GM19452 (cell line): ENCODE data around the gene MTERF4.
A peak's percentile ranks its signal among the peaks of the same experiment; 100 is the strongest.

Source experiments
- ATAC-seq: cut with Tn5 transposase; IDR thresholded peaks from one replicate; pipeline ENCODE4 v1.9.1; 2021; ENCODE audit not compliant: unreplicated experiment

Gene MTERF4

GRCh38 chr2:241091201-241091600 is 10.9 kb downstream of the MTERF4 start:
- ATAC-seq: no peak

DNA sequence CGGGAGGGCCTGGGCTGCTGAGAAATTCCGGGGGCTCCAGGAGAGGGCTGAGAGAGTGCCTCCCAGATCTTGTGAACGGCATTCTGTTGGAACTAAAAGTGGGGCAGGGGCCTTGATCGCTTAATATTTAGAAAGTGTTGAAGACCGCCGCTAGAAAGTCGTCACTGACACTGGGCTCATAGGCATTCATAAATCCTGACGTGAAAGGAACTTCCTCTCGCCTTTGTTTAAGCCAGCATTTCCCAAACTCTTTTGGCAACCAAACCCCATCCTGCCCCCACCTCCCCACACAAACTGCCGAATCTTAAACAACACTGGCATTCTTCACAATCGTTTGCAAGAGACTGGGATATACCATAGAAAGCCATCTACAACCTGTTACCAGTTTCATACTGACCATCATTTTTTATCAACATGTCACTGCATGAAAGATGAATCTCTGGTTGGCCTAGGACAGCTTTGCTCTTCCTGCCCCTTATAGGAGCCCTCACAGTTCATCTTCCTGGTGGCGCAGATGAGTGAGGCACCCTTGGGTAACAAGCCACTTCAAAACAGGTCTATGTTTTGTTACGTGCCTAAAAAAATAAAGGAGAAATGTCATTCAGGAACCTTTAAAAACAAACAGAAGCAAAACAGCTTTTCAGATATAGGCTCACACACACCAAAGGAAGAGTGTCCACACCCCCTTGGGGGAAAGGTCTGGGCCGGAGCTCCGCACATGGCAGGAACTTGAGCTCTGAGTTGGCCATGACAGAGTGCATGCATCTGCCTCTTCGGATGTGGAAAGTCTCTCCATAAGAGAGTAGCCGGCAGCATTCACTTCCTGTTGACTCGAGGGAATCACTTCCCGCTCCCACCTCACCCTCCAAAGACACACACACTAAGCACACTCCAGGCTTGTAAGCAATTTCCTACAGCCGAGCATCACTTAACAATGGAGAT is 13.0 kb downstream of the MTERF4 start:
- ATAC-seq: no peak

GRCh38 chr2:241088376-241088775 is 13.7 kb downstream of the MTERF4 start:
- peak; percentile 31 for ATAC-seq

DNA sequence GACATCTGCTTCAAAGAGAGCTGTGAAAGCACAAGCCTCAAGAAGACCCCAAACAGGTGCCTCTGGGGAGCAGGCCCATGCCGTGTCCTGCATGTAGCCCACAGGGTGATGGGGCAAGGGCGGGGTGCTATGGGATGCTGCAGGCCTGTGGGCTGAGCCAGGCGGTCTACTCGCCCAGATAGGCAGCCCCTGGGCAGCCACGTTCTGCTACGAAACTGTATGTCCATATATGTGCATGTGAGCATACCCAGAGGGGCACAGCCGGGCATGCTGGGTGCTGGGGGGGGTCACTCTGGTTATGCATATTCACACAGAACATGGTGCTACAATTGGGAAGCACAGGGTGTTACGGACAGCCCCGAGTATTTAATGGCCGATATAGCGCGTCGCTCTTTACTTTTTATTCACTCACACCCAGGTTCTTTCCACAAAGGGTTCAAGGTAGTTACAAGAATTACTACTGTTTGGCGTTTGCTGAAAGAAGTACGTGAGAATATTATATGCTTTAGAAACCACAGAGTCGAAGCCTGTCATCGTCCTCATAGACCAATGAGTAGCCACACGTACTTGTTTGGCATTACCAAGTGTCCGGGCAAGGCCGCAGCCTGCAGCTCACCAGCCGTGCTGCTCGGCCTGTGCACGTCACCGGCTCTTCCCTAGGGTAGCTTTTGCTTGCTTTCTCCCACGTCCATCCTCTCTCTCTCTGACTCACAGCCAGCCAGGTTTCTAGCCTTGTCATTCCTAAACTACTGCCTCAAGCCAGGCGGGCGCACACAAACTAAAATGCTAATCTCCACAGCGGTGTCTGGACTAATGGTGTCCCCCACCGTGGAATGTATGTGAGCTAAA is 14.4 kb downstream of the MTERF4 start:
- ATAC-seq: peak; percentile 54

DNA sequence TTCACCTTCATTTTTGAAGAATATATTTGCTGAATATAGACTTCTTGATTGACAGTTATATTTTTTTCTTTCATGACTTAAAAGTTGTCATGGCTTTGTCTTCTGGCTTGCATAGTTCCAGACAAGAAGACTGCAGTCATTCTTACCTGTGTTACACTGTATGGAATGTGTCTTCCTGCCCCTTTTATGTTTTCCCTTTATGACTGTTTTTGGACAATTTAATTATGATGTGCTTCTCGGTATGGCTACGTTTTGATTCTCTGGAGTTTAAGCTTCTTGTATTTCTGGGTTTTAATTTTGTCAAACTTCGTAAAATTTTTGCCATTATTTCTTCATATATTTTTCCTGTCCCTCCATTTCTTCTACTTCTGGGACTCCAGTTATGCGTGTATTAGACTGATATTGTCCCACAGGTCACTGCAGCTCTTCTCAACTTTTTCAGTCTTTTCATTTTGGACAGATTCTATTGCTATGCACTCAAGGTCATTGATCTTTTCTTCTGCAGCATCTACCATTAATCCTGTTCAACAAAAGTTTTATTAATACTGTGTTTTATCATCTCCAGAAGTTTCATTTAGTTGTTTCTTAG is 17.1 kb downstream of the MTERF4 start:
- no peak for ATAC-seq

GRCh38 chr2:241083091-241083415 is 19.0 kb downstream of the MTERF4 start:
- no peak for ATAC-seq

DNA sequence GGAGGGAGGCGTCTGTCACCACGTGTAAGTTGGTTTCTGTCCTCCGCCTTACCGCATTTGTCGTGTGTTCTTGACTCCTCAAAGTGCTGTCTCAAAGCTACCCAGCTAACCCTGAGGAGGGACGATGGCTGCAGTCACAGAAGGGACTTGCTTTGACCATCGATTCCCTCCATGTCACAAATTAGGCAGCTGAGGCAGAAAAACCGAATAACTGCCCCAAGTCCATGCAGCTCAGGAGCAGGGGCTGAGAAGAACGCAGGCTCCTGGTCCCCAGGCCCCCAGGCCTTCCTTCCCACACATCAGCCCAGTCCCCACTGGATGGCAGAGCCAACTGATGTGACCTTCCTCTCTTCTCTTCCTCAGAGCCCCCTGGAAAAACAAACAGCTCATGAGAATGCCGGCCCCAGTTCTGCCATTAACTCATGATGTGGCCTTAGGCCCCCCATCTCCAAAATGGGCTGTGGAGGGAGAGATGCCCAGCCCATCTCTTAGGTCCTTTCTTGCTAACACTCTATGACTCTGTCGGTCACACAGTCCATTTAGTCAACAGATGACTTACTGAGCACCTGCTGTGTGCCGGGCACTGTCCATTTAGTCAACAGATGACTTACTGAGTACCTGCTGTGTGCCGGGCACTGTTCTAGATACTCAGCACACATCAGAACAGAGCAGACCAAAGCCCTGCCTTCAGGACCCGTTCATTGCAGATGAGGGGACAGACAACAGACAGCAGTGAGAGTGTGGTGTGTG is 19.6 kb downstream of the MTERF4 start:
- ATAC-seq: no peak

- ATAC-seq: no peak
These were observed 20.3 kb downstream of the MTERF4 start for GRCh38 chr2:241081643-241082340.

DNA sequence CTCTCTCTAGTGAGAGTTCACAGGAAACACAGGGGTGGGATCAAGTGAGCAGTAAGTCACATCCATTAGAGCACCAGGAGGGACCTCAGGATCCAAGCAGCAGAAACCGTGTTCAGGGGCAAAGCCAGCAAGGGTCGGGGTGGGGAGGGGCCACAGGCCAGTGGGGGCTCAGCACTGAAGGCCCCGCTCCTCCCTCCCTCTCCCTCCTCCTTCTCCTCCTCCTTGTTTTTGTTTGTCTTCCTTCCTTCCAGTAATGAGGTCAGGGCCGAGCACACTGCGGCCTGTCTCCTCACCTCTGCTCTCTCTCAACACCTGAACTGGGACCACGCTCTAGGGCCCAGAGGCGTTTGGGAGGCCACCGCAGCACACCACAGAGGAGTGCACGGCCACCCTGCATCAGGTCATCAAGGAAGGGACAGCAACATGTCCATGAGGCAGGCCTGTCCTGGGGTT is 20.9 kb downstream of the MTERF4 start:
- no peak for ATAC-seq

DNA sequence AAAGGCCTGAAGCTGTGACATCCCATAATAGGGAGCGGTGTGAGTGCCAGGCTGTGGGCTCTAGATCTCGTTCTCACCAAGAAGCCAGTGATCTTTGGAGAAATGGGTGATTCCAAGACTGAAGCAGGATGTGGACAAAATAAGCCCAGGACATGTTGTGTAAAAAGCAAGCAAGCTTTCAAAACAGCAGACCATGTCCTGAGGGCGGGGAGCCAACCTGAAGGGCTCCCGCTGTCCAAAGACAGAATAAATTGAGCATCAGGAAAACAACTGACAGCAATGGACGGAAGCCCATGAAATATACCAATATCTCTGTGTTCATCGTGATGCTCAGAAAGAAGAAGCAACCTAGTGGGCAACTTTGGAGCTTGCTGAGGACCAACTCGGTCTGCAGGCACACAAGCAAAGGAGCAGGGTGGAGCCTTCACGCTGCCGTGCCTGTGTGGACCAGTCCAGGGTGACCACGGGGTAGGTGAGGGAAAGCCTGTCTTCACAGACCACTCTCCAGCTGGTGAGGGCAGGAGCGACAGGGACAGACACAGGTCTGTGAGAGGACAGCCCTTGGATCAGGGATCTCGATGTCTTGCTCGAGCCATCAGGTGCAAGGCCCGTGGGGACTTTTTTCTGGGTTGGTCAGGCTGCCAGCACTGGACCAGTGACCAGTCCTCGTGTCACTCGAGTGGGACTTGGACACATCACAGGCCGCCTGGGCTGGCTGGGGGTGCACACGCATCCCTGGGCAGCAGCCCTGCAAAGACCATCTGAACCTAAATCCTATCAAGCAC is 21.5 kb downstream of the MTERF4 start:
- ATAC-seq: no peak

DNA sequence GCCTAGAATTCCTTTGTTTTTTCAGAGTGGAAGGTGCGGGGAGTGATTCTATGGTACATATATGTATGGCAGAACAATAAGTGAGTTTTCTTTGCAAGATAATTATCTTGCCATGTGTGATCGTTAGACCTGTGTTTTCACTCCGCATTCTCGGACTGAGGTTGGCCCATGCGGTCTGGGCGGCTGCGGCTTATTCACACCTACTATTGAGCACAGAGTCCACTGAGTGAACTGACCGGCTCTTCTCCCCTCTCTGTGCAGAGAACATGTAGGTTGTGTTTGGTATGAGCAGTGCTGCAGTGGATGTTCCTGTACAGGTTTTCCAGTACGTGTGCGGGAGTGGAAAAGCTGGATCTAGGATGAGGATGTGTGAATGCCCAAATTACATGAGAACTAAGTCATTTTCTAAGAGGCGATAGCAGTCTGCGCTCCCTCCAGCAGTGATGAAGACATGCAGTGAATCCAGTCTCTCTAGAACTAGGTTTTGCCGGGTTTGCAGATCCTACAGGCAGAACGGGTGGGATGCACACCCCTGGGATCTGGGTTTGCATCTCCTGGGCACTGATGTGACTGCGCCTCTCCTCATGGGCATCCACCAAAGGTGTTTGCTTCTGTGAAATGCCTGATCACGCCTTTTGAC is 27.1 kb downstream of the MTERF4 start:
- no peak for ATAC-seq

- ATAC-seq: no peak
These were observed 27.8 kb downstream of the MTERF4 start for GRCh38 chr2:241074065-241074818.

DNA sequence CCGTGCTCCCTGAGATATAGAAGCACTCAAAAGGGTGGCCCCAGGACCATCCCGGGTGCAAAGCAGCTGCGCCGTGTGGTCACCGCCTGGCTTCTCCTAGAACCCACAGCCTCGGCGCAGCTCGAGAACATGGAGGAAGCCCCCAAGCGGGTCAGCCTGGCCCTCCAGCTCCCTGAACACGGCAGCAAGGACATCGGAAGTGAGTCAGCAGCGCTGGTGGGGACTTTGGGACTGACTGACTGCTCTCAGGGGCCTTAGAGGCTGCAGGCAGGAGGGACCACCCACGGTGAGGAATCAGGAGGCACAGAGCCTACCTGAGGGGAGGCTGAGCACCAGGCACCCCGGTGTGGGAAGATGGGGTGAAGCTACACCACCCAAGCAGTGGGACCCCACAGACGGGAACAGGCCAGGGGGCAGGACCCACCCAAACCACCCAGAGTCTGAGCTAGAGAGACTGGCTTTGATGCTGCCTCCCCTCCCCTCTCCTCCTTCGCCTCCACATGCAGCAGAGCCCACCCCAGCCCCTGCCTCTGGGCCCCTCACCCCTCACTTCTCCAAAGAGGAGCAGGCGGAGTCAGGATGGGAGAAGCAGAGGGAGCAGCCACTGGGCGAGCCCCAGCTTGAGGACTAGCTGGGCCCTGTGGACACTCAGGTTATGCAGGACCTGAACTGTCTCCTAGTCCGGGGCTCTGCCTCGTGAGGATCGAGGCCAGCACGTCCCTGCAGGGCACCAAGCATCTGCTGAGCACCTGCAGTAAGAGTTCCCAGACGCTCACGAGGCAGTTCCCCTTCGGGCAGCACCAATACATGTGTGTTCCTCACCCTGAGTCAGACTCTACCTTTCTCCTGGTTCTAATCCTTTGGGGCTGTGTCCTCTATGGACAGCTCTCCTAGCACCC is 28.7 kb downstream of the MTERF4 start:
- ATAC-seq: no peak

DNA sequence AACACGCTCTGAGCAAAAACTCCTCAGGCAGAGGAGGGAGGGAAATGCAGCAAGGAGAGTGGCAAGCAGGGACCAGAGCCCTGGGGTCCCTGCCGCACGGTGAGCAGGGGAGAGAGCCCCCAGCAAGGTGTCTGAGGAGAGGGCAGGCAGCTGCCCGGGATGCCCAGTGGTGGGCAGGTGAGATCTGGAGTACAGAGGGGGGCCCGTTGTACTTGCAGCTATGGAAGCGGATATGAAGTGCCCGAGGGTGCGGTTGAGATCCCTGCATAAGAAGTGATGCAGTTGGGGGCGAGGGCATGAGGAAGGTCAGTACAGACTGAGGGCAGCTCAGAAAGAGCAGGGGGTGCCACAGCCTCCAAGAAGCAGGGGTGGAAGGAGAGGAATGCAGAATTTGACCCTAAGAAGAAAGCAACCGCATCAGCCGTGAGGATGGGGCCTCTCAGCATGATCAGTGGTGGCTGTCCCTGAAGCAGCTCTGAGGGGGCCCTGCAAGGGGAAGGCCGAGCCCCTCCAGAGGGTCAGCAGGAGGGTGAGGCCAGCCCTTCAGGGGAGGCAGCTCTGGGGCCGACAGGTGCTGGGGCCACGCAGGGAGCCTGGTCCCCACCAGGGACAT is 29.4 kb downstream of the MTERF4 start:
- ATAC-seq: no peak

GRCh38 chr2:241072151-241072550 is 29.9 kb downstream of the MTERF4 start:
- ATAC-seq: no peak

GRCh38 chr2:241071677-241072111 is 30.4 kb downstream of the MTERF4 start:
- ATAC-seq: no peak
